D341Med (cell line): ENCODE data around the gene KDM2A.
"Not testable (repeated sequence)": the region's sequence is repeated elsewhere in the genome, so short reads cannot be mapped to it uniquely, and the experiment has no call there.

Source experiments
- DNase-seq: peaks from one replicate; pipeline ENCODE4 v3.0.0; 2012; ENCODE audit warnings: low spot score

The KDM2A gene

DNA sequence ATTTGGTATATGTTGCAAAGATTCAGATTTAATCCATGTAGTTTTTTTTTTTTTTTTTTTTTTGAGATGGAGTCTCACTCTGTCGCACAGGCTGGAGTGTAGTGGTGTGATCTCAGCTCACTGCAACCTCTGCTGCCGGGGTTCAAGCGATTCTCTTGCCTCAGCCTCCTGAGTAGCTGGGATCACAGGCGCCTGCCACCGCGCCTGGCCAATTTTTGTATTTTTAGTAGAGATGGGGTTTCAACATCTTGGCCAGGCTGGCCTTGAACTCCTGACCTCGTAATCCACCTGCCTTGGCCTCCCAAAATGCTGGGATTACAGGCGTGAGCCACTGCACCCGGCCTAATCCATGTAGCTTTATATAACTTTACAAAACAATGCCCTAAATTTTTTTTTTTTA, 49.8 kb downstream of the KDM2A start:
- not testable (repeated sequence) for DNase-seq

- no peak for DNase-seq
Measured at GRCh38 chr11:67174311-67174710, 55.2 kb downstream of the KDM2A start.

GRCh38 chr11:67177399-67178281, 58.6 kb downstream of the KDM2A start:
- DNase-seq: no peak

- no peak for DNase-seq
Measured at GRCh38 chr11:67178421-67178820, 59.4 kb downstream of the KDM2A start.

GRCh38 chr11:67178878-67179277, 59.8 kb downstream of the KDM2A start:
- DNase-seq: no peak

DNA sequence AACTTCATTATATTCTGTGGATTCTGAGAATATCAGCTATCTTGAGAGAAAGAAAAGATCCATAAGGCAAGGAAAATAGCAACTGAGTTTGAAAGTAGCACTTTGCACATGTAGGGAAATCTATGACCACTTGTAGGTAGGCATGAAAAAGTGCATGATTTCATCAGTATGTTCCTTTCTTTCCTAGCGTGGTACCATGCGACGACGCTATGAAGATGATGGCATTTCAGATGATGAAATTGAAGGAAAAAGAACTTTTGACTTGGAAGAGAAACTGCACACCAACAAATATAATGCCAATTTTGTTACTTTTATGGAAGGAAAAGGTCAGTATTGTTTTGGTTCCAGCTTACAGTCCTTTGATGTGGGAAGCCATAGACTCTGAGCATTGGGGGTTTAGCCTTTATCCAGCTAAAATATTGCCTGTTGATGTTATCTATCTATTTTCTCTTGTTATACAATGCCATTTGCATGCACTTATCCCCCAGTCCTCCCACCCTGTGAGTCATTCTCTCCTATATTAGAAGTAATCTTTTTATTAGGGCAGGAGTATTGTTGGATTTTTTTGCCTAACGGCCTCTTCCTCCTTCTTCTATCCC, 60.9 kb downstream of the KDM2A start:
- DNase-seq: no peak

DNA sequence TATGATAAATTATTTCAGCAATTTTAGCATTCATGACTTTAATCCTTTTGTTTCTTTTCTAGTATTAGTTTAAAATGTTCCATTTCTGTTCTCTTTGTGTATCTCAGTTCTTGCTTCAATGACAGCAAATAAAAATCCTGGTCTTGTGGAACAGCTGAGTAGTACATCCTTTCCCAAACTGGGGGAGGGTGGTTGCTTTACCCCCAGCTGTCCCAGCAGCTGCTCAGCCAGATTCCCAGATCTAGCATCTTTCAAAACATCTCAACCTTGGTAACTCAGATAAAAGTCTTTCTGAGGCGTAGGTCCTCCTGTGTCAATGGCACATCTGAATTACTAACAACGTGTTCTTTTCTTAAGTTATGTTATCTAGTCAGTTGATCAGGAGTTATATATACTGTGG, 75.0 kb downstream of the KDM2A start:
- DNase-seq: no peak

- DNase-seq: no peak
Measured at GRCh38 chr11:67195971-67196456, 77.0 kb downstream of the KDM2A start.

- DNase-seq: no peak
Measured at GRCh38 chr11:67197606-67198005, 78.5 kb downstream of the KDM2A start.

DNA sequence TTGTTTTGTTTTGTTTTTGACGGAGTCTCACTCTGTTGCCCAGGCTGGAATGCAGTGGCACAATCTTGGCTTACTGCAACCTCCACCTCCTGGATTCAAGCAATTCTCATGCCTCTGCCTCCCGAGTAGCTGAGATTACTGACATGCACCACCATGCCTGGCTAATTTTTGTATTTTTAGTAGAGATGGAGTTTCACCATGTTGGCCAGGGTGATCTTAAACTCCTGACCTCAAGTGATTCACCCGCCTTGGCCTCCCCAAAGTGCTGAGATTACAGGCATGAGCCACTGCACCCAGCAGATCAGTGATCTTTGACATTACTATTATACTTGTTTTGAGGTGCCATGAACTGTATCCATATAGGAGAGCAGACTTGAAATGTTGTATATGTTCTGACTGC, 79.7 kb downstream of the KDM2A start:
- DNase-seq: not testable (repeated sequence)

DNA sequence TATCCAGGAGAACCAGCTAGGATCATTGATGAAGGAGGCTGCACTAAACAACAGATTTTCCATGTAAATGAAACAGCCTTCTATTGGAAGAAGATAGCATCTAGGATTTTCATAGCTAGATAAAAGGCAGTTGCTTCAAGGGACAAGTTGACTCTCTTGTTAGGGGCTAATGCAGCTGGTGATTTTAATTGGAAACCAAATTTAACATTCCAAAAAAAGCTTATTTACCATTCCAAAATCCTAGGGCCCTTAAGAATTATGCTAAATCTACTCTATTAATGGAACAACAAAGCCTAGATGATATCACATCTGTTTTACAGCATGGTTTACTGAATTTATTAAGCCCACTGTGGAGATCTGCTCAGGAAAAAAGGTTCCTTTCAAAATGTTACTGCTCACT, 80.7 kb downstream of the KDM2A start:
- DNase-seq: no peak

GRCh38 chr11:67202028-67202427, 83.0 kb downstream of the KDM2A start:
- no peak for DNase-seq

- DNase-seq: no peak
Measured at GRCh38 chr11:67204822-67205221, 85.8 kb downstream of the KDM2A start.

DNA sequence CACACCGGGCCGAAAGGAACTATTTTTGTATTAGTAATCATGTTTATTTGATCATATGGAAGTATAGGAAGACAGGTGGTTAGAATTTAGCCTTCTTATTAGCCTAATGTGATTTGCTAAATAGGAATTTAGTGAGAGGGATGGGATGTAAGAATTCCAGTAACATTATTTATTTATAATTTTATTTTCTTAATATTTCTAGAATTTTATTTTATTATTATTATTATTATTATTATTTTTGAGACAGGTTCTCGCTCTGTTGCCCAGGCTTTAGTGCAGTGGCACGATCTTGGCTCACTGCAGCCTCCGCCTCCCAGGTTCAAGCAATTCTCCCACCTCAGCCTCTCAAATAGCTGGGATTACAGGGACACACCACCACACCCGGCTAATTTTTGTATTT, 90.2 kb downstream of the KDM2A start:
- DNase-seq: not testable (repeated sequence)

GRCh38 chr11:67211656-67212436, 92.8 kb downstream of the KDM2A start:
- DNase-seq: no peak

DNA sequence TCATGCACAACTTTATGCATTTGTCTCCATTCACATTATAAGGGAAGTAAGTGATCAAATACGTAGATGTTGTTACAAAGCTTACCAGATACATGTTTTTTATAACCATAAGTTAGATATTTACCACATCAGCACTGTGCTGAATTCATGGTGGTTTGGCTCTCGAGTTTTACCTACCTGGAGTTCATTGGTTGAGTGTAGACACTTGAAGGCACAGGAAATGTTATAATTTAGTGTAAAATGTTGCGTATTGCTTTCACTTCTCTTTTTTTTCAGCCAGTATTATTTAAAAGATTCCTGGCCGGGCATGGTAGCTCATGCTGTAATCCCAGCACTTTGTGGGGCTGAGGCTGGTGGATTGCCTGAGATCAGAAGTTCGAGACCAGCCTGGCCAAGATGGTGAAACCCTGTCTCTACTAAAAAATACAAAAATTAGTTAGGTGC, 94.1 kb downstream of the KDM2A start:
- no peak for DNase-seq

DNA sequence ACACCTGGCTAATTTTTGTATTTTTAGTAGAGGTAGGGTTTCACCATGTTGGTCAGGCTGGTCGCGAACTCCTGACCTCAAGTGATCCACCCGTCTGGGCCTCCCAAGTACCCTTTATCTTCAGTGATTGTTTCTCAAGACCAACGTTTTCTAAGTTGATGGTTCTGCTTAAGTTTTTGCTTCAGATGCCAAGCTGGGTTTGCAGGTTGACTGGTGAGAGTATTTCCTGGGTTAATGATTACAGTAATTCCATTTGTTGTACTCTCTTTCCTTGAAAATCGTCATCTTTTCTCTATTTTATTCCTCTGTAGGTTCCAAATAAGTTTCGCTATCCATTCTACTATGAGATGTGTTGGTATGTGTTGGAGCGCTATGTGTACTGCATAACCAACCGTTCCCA, 108.7 kb downstream of the KDM2A start:
- no peak for DNase-seq

DNA sequence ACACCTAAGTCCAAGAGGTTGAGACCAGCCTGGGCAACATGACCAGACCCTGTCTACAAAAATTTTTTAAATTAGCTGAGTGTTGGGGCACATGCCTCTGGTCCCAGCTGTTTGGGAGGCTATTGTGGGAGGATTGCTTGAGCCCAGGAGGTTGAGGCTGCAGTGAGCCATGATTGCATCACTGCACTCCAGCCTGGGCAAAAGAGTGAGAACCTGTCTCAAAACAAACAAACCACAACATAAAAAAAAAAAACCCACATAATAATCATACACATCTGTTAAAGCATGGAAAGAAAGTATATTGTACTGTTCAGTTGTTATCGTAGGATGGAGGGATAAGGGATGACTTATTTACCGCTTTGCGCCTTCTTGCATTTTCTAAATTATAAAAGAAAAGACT, 111.3 kb downstream of the KDM2A start:
- DNase-seq: no peak

- DNase-seq: no peak
Measured at GRCh38 chr11:67230886-67231285, 111.8 kb downstream of the KDM2A start.

DNA sequence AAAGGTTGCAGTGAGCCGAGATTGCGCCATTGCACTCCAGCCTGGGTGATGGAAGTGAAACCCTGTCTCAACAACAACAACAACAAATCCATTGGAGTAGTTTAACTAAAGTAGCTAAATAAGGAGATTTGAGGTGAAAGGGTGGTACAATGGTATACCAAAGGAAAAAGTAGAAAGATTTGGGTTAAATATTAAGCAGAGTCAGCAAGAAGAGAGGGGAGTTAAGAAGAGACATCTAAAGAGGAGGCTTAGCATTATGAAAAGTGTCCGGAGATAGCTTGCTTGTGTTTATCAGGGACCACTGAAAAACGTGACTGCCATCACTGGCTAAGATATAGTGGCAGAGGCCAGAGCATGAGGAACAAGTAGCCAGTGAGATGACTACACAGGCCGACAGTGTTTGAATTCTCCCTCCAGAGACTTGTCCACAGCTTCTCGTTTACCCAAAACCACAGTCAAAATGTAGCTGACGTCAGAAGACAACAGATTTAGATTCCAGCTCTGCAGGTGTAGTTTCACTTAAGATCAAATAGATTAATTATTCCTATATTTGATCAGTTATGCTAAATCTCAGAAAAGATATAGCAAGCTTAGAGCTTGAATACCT, 114.6 kb downstream of the KDM2A start:
- no peak for DNase-seq

- not testable (repeated sequence) for DNase-seq
Measured at GRCh38 chr11:67234571-67234970, 115.5 kb downstream of the KDM2A start.

DNA sequence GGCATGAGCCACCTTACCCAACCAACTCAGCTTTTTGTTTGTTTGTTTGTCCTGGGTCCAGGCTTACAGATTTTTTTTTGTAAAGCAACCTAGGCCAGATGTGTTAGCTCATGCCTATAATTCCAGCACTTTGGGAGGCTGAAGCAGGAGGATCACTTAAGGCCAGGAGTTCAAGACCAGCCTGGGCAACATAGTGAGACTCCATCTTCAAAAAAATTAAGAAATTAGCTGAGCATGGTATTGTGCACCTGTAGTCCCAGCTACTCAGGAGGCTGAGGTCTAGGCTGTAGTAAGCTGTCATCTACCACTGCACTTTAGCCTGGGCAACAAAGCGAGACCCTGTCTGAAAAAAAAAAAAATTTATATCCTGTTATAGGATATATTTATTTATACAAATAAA, 118.5 kb downstream of the KDM2A start:
- DNase-seq: no peak
